Smooth muscle cell (in vitro differentiated cells): ENCODE data around the gene MSMO1. TPM values are rescaled to one million over a fixed set of nuclear protein-coding genes. Genes with fewer than 3 reads are reported as not detected.
A peak's percentile ranks its signal among the peaks of the same experiment; 100 is the strongest.

Experiments
- DNase-seq: peaks from one replicate; lab custom pipeline; 2025; ENCODE audit not compliant: unreplicated experiment; lab: John Stamatoyannopoulos, UW
- H2AFZ ChIP-seq: fragments of 200-600 bp; sonication (generic); 2 replicates; pipeline ENCODE4 v1.6.0; 2016; ENCODE audit warnings: antibody characterized with exemption, low read depth, mild to moderate bottlenecking
- H3F3A ChIP-seq: fragments of 200-600 bp; sonication (generic); 2 replicates; pipeline ENCODE4 v1.6.0; 2017; ENCODE audit warnings: antibody characterized with exemption, low read depth
- H3K27ac ChIP-seq: fragments of 200-600 bp; sonication (generic); 2 replicates; pipeline ENCODE4 v1.5.1; 2016; ENCODE audit warnings: low read depth, mild to moderate bottlenecking
- H3K27me3 ChIP-seq: fragments of 200-600 bp; sonication (generic); 2 replicates; pipeline ENCODE4 v1.6.1; 2016; ENCODE audit warnings: low read depth, mild to moderate bottlenecking
- H3K36me3 ChIP-seq: fragments of 200-600 bp; sonication (generic); 2 replicates; pipeline ENCODE4 v1.5.1; 2016; ENCODE audit warnings: low read depth
- H3K4me1 ChIP-seq: fragments of 200-600 bp; sonication (generic); 2 replicates; pipeline ENCODE4 v1.5.1; 2016; ENCODE audit warnings: low read depth
- H3K4me2 ChIP-seq: fragments of 200-600 bp; sonication (generic); 2 replicates; pipeline ENCODE4 v1.6.0; 2016; ENCODE audit warnings: mild to moderate bottlenecking
- H3K4me3 ChIP-seq: fragments of 200-600 bp; sonication (generic); 2 replicates; pipeline ENCODE4 v1.5.1; 2016; ENCODE audit warnings: mild to moderate bottlenecking
- H3K79me2 ChIP-seq: fragments of 200-600 bp; sonication (generic); 2 replicates; pipeline ENCODE4 v1.6.0; 2016; ENCODE audit warnings: low read depth, mild to moderate bottlenecking
- H3K9ac ChIP-seq: fragments of 200-600 bp; sonication (generic); 2 replicates; pipeline ENCODE4 v1.6.0; 2016; ENCODE audit warnings: low read depth
- H3K9me3 ChIP-seq: fragments of 200-600 bp; sonication (generic); replicated peaks from 2 replicates; pipeline ENCODE4 v1.5.1; 2016; ENCODE audit warnings: low read depth
- H4K20me1 ChIP-seq: fragments of 200-600 bp; sonication (generic); 2 replicates; pipeline ENCODE4 v1.6.0; 2016; ENCODE audit warnings: low read depth
- whole genome bisulfite sequencing: methylation state at CpG from one replicate; pipeline ENCODE4 v1.1.7; 2016; ENCODE audit warnings: low lambda C conversion rate; 5-methylcytosine and 5-hydroxymethylcytosine counted together
- polyA plus RNA-seq: library from polyadenylated mRNA; unstranded; fragments of >200 nt; fragmentation: Nextera tagmentation; extraction: Ambion mirVana; gene quantifications from 2 replicates; pipeline ENCODE4 v1.2.1, GENCODE V29; 2016
- total RNA-seq: library from RNA; depleted of rRNA; stranded (reverse); fragments of >200 nt; gene quantifications from 2 replicates; pipeline ENCODE4 v1.2.3, GENCODE V29; 2014
- TF ChIP-seq, protein P1 (sequence below): fragments of 200-600 bp; sonication (generic); IDR thresholded peaks from 2 replicates; pipeline ENCODE4 v1.5.1; 2017; ENCODE audit warnings: borderline replicate concordance, mild to moderate bottlenecking, antibody characterized with exemption; ENCODE audit not compliant: insufficient read depth, poor library complexity, severe bottlenecking

Gene MSMO1
- total and polyA plus RNA-seq, 2 experiments from 2014 or later: 214 to 218 TPM

- Histone ChIP-seq H3K4me2 (peak overlapping the region; percentile 78), H3K9ac (peak overlapping the region; percentile 16), H3K4me1 (peaks cover 3% of the 10 kb centered on the region), H4K20me1 (no peaks in the 10 kb centered on the region), H3K27ac (peak overlapping the region; percentile 85), H3K36me3 (no peaks in the 10 kb centered on the region), H2AFZ (peak overlapping the region; percentile 5), H3K27me3 (no peaks in the 10 kb centered on the region), H3K4me3 (no peak overlapping the region), H3F3A (peaks cover 5% of the 10 kb centered on the region), H3K9me3 (no peaks in the 10 kb centered on the region), H3K79me2 (no peaks in the 10 kb centered on the region)
- DNase-seq: no peak
- TF ChIP-seq, protein P1, sequence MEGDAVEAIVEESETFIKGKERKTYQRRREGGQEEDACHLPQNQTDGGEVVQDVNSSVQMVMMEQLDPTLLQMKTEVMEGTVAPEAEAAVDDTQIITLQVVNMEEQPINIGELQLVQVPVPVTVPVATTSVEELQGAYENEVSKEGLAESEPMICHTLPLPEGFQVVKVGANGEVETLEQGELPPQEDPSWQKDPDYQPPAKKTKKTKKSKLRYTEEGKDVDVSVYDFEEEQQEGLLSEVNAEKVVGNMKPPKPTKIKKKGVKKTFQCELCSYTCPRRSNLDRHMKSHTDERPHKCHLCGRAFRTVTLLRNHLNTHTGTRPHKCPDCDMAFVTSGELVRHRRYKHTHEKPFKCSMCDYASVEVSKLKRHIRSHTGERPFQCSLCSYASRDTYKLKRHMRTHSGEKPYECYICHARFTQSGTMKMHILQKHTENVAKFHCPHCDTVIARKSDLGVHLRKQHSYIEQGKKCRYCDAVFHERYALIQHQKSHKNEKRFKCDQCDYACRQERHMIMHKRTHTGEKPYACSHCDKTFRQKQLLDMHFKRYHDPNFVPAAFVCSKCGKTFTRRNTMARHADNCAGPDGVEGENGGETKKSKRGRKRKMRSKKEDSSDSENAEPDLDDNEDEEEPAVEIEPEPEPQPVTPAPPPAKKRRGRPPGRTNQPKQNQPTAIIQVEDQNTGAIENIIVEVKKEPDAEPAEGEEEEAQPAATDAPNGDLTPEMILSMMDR: no peak
- WGBS: 80% methylated on average over 7 of the region's 7 CpGs
Measured at GRCh38 chr4:165360985-165361670, 33.7 kb downstream of the MSMO1 start.

DNA sequence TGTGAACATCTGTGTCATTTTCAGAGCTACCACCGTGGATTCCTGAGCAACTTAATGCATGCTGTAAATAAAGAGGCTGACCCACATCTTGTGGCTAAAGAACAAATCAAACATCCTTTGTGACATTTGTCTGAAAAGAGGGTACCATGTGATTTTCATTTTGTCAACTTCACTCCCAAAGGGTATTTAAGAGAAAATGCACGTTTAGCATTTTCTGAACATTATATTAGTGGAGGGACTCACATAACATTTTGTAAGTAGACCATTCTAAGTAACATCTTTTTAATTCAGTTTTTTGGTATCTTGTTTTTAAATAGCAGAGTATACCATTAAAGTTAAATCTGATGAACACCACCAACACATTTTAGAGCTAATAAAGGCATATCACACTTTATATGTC lies 34.3 kb downstream of the MSMO1 start:
- no peaks in the 10 kb centered on the region for H4K20me1 ChIP-seq
- no peak for DNase-seq
- no peak overlapping the region for H2AFZ ChIP-seq
- peaks cover under 1% of the 10 kb centered on the region for H3K4me1 ChIP-seq
- TF ChIP-seq, protein P1: no peak
- no peak overlapping the region for H3K4me3 ChIP-seq
- H3F3A ChIP-seq: peaks cover 5% of the 10 kb centered on the region
- H3K9ac ChIP-seq: no peak overlapping the region
- no peak overlapping the region for H3K27ac ChIP-seq
- H3K4me2 ChIP-seq: no peak overlapping the region
- H3K27me3 ChIP-seq: no peaks in the 10 kb centered on the region
- WGBS: 81% methylated on average over 2 of the region's 2 CpGs
- H3K9me3 ChIP-seq: no peaks in the 10 kb centered on the region
- no peaks in the 10 kb centered on the region for H3K36me3 ChIP-seq
- H3K79me2 ChIP-seq: no peaks in the 10 kb centered on the region

DNA sequence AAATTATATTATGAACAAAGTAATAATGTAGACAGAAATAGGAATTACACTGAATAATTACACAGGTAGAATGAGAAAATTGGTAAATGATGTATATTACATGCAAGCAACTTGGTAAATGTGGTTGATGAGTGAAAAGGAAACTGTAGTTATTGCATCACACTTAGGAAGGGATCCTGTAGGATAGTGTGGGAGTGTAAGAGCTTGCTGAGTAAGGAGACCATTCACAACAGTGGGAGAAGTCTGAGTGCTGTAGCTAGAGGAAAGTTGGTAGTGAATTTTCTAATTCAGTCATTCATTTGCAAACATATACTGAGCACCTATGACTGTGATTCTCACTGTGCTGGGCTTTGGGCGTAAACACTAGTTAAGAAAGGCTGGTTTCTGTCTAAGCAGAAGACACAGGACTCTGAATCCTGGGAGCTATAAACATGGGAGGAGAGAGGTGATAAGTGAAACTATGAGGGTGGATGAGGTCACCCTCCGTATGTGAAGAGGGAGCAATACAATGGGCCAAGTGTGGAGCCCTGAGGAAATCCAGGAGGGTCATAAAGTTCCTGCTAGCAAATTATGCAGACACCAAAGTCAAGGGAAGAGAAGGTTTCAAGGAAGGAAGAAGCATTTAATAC lies 37.1 kb downstream of the MSMO1 start:
- 38% methylated on average over 2 of the region's 2 CpGs for WGBS
- TF ChIP-seq, protein P1: no peak
- no peak overlapping the region for H2AFZ ChIP-seq
- no peaks in the 10 kb centered on the region for H3K27me3 ChIP-seq
- H4K20me1 ChIP-seq: no peaks in the 10 kb centered on the region
- H3K4me1 ChIP-seq: no peaks in the 10 kb centered on the region
- H3K9ac ChIP-seq: no peak overlapping the region
- H3K9me3 ChIP-seq: no peaks in the 10 kb centered on the region
- H3K27ac ChIP-seq: no peak overlapping the region
- H3K79me2 ChIP-seq: no peaks in the 10 kb centered on the region
- peak overlapping the region; percentile 42 for H3K4me2 ChIP-seq
- H3K36me3 ChIP-seq: no peaks in the 10 kb centered on the region
- no peaks in the 10 kb centered on the region for H3F3A ChIP-seq
- no peak for DNase-seq
- H3K4me3 ChIP-seq: no peak overlapping the region
